NCI-H2029 (cell line): ENCODE measurements around the gene MBD3.
A peak's percentile ranks its signal among the peaks of the same experiment; 100 is the strongest.

Experiments used
- DNase-seq: peaks from one replicate; lab custom pipeline; 2025; lab: John Stamatoyannopoulos, UW

MBD3 gene

DNA sequence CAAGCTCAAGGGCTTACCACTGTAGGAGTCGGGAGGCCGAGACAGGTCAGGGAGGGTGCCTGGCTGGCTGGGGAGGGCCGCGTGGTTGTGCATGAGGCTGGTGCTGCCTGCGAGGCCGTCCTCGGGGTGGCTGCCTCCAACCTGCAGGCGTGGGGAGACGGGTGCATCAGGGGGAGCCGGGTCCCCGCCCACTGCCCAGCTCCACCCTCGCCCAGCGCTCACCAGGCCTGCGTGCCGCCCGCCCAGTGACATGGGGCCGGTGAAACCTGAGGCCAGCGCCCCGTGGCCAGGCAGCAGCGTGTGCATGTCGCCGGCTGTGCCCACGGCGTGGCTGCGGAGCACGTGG lies 26.4 kb upstream of the MBD3 start:
- DNase-seq, result no peak

DNA sequence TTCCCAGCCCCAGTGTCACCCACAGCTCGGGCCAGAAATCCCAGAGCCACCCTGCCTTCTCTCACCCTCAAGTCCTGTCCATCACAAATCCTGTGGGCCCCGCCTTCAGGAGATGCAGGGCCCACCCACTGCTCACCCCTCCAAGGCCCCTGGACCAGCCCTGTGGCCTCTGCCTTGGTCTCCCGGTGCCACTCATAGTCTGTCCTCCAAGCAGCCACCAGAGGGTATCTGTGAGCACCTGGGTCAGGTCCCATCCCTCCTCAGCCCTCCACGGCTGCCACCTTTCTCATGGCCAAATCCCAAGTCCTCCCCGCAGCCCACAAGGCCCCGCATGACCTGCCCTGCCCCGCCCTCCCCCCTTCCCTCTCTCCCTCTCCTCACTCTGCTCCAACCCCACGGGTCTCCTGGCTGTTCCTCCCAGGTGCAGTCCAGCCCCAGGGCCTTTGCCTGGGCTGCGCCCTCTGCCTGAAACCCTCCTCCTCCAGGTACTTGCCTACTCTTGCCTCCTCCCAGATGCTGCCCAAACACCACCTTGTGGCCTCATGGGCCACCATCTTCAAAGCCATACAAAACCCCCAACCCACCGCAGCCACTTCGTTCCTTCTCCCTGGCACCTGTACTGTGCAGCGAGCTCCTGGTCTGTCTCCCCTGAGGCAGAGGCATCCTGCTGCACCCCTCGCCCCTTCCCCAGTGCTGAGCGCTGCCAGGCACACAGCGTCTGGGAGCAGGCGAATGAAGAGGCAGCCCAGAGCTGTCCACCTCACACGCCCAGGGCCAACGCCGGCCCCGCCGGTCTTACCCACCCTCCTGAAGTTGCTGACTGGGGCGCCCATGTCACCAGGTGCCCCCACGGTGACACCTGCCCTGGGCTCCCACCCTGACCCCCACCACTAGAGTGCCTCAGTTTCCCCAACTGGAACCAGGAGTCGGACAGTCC lies 25.8 kb upstream of the MBD3 start:
- no peak for DNase-seq

- no peak for DNase-seq
Observed at GRCh38 chr19:1616875-1617274, 24.2 kb upstream of the MBD3 start.

DNA sequence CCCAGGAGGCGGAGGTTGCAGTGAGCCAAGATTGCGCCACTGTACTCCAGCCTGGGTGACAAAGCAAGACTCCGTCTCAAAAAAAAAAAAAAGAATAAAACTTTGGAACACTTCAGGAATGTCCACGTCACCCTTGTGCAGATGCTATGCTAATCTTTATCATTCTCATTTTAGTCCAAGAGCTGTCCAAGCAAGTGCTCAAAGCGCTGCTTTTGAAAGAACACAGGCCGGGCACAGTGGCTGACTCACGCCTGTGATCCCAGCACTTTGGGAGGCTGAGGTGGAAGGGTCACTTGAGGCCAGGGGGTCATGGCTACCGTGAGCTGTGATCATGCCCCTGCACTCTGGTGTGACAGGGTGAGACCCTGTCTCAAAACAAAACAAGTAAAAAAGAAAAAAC lies 23.7 kb upstream of the MBD3 start:
- no peak for DNase-seq

DNA sequence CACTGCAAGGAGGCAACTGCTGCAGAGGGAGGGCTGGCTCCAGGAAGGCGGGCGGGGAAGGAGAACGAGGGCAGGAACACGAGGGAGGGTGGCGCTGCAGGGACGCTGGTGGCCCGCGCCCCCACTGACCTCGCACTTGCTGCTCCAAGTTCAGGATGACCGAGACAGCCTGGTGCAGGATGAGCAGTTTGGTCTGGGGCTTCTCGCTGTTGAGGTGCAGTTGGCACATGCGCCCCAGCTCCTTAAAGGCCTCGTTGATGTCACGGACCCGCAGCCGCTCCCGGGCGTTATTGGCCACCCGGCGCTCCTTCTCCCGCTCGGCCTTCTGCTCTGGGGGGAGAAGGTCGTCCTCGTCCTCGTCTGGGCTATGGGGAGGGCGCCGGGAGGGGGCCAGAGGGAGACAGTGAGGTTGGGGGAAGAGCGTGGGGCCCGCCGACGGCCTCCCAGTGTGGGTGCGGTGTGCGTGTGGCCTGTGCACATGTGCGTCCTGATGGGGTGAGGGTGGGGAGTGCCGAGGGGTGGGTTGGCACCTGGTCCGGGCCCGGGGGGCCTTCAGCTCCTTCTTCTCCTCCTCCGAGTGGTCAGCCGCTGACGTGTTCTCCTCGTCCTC lies 22.6 kb upstream of the MBD3 start:
- no peak for DNase-seq

DNA sequence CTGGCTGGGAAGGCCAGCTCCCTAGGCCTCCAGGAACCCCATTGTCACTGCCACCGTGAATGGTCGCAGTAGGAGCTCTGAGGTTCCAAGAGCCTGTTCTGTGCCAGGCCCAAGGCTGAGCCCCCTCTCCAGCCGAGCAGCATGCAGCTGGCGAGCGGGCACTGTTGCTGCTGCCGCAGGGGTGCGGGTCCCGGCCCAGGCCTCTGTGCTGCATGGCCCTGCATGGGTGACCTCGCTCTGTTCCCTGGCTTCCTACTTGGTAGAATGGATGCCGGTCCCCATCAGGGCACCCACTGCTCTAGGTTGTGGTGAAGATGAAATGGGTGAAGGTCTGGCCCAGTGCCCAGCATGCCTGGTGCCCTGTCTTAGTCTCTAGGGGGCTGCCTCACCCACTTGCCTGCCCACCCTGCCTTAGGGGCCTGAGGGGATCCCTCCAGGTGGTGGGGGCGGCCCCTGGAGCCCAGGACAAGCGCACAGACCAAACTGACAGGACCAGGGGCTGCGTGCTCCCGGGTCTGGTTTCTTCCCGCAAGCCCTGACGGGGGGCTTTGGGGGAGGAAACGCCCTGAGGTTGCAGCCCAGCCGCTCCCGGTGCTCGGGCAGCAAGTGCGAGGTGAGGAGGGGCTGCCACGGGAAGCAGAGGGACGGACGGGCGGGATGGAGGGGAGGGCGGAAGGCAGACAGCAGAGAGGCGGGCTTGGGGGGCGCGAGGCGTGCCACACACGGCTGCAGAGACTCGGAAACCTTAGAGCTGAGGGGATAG lies 21.3 kb upstream of the MBD3 start:
- no peak for DNase-seq

GRCh38 chr19:1613146-1613545 lies 20.5 kb upstream of the MBD3 start:
- DNase-seq, result no peak

GRCh38 chr19:1612114-1613086 lies 19.7 kb upstream of the MBD3 start:
- no peak for DNase-seq

GRCh38 chr19:1611353-1611752 lies 18.7 kb upstream of the MBD3 start:
- no peak for DNase-seq

DNA sequence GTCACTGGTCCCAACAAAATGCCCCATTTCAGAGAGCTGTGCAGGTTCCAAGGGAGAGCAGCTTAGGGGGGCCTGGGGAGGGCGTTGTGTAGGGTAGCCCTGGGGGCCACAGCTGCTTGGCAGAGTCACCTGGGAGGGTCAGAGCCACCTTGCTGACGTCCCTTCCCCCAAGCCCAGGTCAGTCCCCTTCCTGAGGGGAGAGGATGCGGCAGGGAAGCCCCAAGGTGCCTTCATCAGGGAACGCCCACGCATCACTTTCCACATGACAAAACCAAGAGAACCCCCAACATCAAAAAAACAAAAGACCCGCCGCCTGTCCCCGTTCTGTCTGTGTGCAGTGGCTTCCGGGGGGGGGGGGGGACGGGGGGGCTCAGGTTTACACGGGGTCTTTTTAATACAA lies 17.9 kb upstream of the MBD3 start:
- DNase-seq, result no peak

- DNase-seq, result no peak
Observed at GRCh38 chr19:1609680-1610474, 17.2 kb upstream of the MBD3 start.

- DNase-seq, result no peak
Observed at GRCh38 chr19:1609103-1609396, 16.4 kb upstream of the MBD3 start.

DNA sequence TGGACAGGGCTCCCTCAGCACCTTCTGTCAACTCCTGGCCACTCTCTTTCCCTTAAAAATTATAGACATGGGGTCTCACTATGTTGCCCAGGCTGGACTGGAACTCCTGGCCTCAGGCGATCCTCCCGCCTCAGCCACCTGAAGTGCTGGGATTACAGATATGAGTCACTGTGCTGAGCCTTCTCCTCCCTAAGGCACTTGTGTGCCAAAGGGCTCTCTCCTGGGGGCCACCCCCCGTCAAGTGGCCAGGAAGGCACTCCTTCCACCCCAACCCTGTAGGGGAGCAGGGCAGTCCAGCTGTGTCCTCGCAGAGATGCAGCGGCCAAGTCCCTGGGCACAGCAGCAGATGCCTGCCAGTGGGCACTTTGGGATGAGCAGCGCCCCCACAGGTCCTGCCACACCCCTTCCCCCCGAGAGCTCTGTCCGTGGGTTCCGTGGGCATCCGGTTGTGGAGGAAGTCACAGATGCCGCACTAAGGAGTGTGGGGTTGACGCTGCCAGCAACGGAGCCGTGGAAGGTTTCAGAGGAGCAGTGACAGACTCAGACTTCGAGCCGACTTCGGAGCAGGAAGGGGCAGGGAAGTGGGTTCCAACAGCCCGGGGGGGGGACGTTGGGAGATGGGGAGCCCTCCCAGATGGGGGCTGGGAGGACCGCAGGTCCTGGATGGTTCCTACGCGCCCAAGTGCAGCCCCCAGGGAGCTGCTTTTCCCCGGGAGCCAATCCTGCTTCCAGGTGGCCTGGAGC lies 15.9 kb upstream of the MBD3 start:
- no peak for DNase-seq

DNA sequence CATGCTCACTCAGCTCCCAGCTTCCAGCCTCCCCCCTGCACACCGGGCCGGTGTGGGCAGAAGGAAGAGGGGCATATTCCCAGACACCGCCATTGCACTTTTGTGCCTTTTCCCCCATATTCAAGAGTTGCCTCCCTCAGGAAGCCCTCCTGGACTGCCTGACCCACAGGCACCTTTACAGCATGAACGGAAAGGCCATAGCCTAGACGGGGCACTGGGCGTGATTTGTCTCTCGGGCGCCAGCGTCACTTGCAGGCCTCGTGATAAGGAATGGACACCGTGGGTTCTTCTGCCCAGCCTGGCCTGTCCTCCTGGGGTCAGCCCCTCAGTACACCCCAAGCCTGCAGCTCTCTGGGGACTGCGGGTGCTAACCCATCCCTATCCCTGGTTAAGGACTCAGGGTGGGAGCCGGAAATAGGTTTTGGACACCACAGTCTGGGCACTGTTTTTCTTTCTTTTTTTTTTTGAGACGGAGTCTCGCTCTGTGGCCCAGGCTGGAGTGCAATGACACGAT lies 13.5 kb upstream of the MBD3 start:
- DNase-seq, result no peak

GRCh38 chr19:1605236-1606137 lies 12.8 kb upstream of the MBD3 start, which contains the start of gene UQCR11:
Gene UQCR11 (minus strand): TSS chr19:1605462. CDS start chr19:1605409, 53 bp downstream.
- DNase-seq, result peak; percentile 92

DNA sequence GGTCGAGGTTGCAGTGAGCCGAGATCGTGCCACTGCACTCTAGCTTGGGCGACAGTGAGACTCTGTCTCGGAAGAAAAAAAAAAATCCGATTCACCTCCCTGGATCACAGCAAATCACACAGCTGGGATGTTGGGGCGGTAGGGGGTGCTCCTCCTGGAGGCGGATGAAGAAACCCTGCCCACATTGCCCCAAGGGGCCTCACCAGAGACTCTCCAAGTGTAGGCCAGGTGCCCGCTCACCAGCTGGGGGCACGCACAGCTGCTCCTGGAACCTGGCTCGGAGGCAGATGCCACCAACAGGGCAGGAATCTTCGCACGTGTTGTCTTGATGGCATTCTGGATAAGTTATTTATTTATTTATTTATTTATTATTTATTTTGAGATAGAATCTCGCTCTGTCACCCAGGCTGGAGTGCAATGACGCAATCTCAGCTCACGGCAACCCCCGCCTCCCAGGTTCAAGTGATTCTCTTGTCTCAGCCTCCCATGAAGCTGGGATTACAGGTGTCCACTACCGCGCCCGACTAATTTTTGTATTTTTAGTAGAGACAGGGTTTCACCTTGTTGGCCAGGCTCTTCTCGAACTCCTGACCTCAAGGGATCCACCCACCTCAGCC lies 9.5 kb upstream of the MBD3 start:
- DNase-seq, result no peak

DNA sequence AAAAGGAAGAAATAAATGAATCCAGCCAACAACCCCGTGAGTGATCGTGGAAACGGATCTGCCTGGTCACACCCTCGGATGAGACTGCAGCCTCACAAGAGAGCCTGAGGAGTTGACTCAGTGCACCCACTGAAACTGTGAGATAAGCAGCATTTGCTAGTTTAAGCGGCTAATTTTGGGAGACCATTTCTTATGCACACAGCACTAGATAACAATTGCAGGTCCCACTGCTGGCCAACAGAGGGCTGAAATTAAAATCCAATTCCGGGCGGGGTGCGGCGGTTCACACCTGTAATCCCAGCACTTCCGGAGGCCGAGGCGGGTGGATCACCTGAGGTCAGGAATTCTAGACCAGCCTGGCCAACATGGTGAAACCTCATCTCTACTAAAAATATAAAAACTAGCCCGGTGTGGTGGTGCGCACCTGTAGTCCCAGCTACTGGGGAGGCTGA lies 9.0 kb upstream of the MBD3 start:
- no peak for DNase-seq

- no peak for DNase-seq
Observed at GRCh38 chr19:1599460-1599846, 6.8 kb upstream of the MBD3 start.
